ENCODE measurements around the gene ITPKC.

Gene ITPKC

DNA sequence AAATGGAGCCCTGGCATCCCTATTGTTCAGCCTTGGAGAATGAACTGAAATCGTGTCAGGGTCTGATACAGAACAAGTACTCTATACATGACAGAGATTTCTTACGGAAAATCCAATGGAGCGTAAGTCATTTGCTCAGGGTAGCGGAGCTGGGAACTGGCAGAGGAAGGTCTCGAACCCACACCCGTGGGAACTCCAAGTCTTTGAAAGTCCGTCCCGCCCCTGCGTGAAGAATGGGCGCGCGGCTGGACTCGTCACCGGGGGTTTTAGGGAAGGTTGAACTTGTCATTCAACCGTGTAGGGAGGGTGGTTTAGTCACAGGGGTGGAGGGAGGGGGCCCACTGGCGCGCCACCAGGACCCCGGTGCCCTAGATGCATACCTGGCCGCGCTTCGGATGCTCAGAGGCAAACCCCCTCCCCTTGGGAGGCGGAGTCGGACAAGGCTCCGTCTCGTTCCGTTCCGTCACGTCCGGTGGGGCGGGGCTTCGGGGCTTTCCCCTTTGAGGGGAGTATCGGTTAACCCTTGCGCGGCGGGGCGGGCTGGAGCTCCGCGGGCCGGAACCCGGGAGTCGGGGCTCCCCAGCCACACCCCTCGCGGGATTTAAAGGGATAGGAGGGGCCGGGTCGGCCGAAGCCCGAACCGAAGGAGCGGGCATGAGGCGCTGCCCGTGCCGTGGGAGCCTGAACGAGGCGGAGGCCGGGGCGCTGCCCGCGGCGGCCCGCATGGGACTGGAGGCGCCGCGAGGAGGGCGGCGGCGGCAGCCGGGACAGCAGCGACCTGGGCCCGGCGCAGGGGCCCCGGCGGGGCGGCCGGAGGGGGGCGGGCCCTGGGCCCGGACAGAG is at the start of gene ITPKC, which contains the start of gene COQ8B:
ITPKC (plus strand) TSS at position 631 of the 843 bp plus-strand sequence; CDS start at position 655, 24 bp downstream.
COQ8B (minus strand) TSS at position 405 of the 843 bp plus-strand sequence. CDS start 2,254 bp downstream, outside the sequence.
- TF ChIP-seq, protein P1, sequence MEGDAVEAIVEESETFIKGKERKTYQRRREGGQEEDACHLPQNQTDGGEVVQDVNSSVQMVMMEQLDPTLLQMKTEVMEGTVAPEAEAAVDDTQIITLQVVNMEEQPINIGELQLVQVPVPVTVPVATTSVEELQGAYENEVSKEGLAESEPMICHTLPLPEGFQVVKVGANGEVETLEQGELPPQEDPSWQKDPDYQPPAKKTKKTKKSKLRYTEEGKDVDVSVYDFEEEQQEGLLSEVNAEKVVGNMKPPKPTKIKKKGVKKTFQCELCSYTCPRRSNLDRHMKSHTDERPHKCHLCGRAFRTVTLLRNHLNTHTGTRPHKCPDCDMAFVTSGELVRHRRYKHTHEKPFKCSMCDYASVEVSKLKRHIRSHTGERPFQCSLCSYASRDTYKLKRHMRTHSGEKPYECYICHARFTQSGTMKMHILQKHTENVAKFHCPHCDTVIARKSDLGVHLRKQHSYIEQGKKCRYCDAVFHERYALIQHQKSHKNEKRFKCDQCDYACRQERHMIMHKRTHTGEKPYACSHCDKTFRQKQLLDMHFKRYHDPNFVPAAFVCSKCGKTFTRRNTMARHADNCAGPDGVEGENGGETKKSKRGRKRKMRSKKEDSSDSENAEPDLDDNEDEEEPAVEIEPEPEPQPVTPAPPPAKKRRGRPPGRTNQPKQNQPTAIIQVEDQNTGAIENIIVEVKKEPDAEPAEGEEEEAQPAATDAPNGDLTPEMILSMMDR (IDR thresholded peaks at IDR 0.05; ENCODE audit: borderline replicate concordance, insufficient read depth, low read depth, low read length): no peak
- H3K4me3 ChIP-seq (ENCODE audit: low read depth, low read length): peak within 1 kb of the TSS; percentile 71

DNA sequence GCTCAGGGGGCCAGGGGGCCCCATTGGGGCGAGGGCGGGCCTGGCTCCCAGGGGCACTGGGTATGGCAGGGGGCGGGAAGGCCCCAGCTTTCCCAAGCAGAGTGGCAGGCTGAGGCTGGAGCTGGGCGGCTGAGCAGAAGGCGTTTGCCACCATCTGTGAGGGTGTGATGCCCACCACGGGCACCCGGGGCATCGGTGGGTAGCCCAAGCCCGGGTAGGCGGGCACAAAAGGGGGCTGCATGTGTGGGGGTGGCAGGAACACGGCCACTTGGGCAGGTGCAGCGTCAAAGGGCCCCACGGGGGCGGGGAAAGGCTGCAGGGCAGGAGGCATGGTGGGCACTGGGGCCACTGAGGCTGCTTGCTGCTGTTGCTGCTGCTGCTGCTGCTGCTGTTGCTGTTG is 49.3 kb upstream of the ITPKC start:
- TF ChIP-seq, protein P1 (IDR thresholded peaks at IDR 0.05; ENCODE audit: borderline replicate concordance, insufficient read depth, low read depth, low read length): no peak
- no peak overlapping the region for H3K4me3 ChIP-seq (ENCODE audit: low read depth, low read length)

DNA sequence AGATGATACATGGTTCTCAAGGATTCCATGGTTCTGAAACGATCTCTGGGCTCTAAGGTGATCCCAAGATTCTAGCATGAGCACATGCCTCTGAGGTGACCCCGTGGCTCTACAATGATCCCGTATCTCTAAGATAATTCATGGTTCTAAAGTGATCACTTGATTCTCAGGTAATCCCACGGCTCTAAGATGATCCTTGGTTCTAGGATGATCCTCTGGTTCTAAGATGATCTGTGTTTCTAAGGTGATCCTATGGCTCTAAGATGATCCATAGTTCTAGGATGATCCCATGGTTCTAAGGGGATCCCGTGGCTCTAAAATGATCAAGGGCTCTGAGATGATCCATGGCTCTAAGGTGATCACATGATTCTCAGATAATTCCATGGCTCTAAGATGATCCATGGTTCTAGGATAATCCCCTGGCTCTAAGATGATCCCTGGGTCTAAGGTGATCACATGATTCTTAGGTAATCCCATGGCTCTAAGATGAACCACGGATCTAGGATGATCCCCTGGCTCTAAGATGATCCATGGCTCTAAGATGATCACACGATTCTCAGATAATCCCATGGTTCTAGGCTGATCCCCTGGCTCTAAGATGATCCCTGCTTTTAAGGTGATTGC is 47.8 kb upstream of the ITPKC start:
- TF ChIP-seq, protein P1 (IDR thresholded peaks at IDR 0.05; ENCODE audit: borderline replicate concordance, insufficient read depth, low read depth, low read length): no peak
- H3K4me3 ChIP-seq (ENCODE audit: low read depth, low read length): no peak overlapping the region

DNA sequence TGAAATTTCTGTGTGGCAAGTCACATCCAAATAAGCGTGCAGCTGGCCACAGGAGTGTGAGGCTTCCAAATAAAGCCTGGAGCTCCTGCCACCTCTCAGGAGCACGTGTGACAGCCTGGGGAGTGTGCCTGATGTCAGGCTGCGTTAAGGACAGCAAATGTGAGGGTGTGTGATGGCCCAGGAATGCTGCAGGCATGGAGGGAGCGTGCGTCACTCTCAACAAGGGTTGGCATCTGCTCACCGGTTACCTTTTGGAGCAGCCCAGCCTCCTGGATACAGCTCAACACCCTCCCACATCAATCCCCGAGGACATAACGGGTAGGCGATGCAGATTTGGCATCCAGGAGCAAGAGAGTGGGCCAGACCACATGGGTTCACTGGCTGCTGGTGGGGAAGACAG is 45.5 kb upstream of the ITPKC start:
- H3K4me3 ChIP-seq (ENCODE audit: low read depth, low read length): no peak overlapping the region
- TF ChIP-seq, protein P1 (IDR thresholded peaks at IDR 0.05; ENCODE audit: borderline replicate concordance, insufficient read depth, low read depth, low read length): no peak

DNA sequence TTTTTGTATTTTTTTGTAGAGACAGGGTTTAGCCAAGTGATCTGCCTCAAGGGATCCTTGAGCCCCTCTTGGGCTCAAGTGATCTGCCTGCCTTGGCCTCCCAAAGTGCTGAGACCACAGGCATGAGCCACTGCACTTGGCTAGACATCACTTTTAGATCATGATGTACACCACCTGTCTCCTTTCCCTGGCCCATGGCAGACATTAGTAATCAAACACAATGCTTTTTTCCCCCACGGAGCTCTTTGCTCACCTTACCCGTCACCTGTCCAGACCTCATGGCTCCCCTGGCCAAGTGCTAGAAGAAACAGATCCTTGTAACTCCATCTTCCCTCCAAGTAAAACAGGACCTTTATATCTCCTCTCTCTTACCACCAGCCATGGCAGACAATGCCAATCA is 44.9 kb upstream of the ITPKC start:
- H3K4me3 ChIP-seq (ENCODE audit: low read depth, low read length): no peak overlapping the region
- TF ChIP-seq, protein P1 (IDR thresholded peaks at IDR 0.05; ENCODE audit: borderline replicate concordance, insufficient read depth, low read depth, low read length): no peak

DNA sequence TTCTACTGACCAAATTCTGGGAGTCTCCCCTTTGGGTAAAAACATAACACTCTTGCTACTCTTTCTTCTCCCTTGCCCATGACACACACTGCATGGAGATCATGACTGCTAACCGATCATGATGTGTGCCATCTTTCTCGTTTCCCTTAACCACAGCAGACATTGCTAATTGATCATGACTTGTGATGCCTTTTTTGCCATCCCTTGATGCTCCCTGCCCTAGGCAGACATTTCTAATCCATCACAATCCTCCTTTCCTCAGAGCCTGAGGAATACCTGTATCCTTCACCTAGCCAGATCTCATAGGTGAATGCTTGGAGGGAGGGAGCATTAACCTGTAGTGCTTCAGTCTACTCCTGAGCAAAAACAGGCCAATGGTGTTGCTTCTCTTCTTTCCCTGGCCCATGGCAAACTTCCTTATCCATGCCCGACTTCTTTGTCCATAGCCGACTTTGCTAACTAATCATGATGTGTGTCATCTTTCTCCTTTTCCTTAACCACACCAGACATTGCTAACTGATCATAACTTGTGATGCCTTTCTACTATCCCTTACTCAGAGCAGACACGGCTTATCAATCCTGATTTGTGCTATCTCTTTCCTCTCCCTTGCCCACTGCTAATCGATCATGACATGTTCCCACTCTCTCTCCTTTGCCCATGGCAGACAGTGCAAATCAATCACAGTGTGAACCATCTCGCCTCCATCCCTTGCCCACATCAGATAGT is 44.2 kb upstream of the ITPKC start:
- TF ChIP-seq, protein P1 (IDR thresholded peaks at IDR 0.05; ENCODE audit: borderline replicate concordance, insufficient read depth, low read depth, low read length): no peak
- H3K4me3 ChIP-seq (ENCODE audit: low read depth, low read length): no peak overlapping the region
